ENCODE results near the gene CDKL1.
"Not testable (repeated sequence)": the region's sequence is repeated elsewhere in the genome, so short reads cannot be mapped to it uniquely, and the experiment has no call there.

CDKL1 gene

DNA sequence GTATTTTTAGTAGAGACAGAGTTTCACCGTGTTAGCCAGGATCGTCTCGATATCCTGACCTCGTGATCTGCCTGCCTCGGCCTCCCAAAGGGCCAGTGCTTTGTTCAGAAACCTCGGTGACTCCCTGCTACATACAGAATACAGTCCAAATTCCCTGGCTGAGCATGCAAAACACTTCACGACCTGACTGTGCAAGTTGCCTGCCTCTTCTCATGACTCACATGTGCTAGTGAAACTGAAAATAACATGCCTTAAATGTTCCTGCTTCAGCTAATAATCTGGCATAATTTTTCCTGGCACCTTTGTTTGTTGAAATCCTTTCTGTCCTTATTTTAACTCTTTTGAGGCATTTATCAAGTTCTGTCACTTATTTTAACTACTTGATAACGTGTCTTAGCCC lies 76.4 kb downstream of the CDKL1 start:
- DNase-seq: no peak

DNA sequence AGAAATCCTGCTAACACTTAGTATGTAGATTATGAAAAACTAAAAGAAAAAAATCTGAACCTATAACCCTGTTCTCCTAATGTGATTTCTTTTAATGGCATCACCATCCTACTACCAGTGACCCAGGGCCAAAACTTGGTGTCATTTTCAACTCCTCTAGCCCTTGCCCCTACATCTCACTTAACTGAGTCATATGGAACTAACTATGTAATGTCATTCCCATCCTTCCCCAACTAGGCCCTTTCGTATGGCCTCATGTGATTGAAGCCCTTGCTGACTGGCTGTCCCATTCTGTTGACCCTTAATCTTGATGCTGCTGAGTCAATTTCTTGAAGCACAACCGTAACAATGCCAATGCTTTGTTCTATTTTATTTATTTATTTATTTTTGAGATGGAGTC lies 77.0 kb downstream of the CDKL1 start:
- no peak for DNase-seq

DNA sequence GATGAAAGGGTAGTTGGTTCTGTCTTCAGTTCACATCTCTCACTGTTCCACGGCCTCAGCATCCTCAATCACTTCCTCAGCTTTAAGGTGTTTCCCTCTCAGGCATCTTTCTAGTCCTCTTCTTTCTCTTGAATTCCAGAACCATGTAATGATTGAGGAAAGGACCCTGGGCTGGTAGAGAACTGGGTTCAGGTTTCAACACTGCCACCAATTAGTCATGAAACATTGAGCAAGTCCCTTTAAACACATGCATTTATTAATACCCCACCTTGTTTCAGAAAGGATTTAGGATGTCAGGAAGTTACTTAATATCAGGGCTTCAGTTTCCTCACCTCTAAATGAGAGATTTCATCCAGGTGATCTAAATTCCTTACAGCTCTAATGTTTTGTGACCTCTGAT lies 77.4 kb downstream of the CDKL1 start:
- DNase-seq: no peak

DNA sequence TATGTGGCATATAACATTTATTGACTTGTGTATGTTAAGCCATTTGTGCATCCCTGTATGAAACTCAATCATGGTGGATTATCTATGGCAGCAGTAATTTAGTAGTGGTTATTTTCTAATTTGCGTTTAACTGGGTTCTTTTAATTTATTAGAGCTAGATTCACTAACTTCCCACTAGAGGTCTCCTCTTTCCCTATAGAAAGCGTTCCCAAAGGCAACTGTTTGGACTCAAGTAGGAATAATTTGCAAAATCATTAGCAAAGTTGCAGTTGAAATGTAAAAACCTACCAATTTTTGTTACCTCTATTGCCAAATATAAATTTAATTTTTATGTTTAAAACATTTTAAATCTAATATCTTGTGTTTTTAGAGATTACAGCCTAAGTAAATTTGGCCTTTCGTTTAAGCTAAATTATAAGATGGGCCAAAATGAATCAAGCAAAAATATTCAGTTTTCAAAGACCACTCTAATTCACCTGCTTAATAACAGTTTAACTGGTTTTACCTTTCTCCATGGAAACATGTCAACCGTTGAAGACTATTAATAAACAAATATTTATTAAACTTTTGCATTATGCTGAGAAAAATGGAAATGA lies 78.6 kb downstream of the CDKL1 start:
- DNase-seq: no peak

DNA sequence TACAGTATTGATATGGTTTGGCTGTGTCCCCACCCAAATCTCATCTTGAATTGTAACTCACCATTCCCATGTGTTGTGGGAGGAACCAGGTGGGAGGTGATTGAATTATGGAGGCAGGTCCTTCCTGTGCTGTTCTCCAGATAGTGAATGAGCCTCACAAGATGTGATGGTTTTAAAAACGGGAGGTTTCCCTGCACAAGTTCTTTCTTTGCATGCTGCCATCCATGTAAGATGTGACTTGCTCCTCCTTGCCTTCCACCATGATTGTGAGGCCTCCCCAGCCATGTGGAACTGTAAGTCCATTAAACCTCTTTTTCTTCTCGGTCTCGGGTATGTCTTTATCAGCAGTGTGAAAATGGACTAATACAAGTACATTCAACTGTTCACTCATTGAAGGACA lies 82.6 kb downstream of the CDKL1 start:
- not testable (repeated sequence) for DNase-seq

DNA sequence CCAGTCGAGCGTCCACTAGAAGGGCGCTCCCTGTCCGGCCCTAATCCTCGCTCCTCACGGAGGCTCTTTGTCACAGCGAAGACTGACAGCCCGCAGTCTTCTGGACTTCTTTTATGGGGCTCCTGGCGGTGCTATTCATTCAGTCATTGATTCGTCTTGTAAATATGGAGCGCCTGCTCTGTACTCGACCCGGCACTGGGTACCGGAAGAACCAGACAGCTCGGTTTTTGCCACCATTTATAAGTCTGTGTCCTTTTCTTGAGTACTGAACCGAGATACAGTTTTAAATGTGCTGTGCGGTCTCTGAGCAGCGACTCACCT lies 84.0 kb downstream of the CDKL1 start:
- no peak for DNase-seq

DNA sequence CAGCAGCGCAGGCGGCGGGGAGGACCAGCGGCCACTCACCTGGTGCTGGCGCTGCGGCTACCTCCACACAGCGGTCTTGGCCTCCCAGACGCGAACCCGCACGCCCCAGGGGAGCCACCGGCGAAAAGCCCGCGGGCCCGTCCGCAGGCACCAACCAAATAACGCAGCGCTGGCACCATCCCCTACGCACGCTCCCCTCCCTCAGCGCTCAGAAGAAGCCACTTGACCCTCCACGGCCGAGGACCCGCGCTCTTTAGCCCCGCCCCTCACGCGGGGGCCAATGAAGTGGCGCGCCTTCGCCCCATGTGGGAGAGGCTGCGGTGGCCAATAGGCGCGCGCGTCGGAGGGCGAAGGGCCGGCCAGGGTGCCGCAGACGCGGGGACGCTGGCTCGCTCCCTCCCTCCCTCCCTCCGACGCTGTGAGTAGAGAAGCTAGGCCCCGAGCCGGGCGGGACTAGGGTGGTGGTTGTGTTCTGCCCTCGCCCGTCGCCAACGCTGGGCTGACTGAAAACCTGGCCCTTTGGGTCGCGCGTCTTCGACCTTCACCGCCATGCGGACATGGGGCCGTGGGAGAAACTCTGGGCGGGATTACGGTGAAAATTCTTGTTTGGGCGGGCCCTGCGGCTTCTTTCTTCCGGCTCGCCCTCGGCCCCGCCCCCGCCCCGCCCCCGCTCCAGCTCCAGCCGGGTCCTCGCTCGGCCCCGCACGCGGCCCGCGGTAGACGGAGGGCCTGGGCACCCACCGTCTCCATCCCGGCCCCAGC lies 84.5 kb downstream of the CDKL1 start, which contains the start of the genes DMAC2L and L2HGDH:
TSS of gene DMAC2L (plus strand) at position 353 of the 762 bp plus-strand sequence. CDS start 9,164 bp downstream, outside the sequence.
TSS of gene L2HGDH (minus strand) at position 258 of the 762 bp plus-strand sequence. CDS start at position 179, 79 bp downstream.
- peak; percentile 91 for DNase-seq

DNA sequence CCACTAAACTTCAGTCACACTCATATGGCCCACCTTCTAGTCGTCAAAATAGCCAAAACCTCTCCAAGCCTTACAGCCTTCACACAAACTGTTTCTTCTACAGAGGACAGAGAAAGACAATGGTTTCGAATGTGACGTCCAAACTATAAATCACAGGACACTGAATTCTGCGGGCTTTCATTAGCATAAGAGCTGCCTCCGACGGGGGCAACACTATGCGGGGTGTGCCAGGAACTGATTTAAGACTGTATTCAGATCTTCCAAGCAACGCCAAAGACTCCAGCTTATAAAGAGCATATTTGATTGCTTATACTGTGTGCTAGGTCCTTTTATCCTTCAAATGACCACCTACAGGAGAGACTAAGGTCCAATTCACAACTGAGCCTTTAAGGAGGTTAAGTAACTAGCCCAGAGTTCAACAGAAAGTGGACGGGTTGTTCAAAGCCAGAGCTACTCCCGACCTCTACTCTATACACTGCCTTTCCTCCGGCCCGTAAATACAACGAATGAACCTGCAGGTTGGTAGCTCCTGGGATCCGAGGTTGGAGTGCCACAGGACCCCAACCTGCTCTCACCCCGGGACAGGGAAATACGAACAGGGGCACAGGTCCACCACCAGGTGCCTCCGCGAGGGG lies 85.2 kb downstream of the CDKL1 start:
- no peak for DNase-seq

DNA sequence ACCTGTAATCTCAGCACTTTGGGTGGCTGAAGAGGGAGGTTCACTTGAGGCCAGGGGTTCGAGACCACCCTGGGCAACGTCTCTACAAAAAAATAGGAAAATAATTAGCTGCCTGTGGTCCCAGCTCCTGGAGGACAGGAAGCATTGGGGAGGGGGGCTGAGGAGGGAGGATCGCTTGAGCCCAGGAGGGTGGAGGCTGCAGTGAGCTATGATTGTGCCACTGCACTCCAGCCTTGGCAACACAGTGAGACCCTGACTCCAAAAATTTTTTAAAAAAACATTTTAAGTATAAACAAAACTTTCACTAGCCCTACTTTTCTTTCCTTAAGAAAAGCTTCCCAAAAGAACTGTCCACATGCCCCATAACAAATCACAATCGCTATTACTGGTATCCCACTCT lies 86.2 kb downstream of the CDKL1 start:
- no peak for DNase-seq

DNA sequence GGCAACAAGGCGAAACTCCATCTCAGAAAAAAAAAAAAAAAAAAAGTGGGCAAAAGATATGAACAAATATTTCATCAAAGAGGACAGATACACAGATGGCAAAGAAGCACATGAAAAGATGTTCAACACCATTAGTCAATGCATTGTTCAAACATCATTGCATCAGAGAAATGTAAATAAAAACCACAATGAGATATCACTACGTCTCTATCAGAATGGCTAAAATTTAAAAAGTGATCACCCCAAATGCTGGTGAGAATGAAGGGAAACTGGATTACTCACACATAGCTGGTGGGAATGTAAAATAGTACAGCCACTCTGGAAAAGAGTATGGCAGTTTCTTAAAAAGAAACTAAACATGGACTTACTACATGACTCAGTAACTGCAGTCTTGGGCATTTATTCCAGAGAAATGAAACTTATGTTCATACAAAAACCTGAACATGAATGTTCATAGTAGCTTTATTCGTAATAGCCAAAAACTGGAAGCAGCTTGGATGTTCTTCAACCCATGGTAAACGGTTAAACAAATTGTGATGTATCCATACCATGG lies 88.2 kb downstream of the CDKL1 start:
- no peak for DNase-seq

DNA sequence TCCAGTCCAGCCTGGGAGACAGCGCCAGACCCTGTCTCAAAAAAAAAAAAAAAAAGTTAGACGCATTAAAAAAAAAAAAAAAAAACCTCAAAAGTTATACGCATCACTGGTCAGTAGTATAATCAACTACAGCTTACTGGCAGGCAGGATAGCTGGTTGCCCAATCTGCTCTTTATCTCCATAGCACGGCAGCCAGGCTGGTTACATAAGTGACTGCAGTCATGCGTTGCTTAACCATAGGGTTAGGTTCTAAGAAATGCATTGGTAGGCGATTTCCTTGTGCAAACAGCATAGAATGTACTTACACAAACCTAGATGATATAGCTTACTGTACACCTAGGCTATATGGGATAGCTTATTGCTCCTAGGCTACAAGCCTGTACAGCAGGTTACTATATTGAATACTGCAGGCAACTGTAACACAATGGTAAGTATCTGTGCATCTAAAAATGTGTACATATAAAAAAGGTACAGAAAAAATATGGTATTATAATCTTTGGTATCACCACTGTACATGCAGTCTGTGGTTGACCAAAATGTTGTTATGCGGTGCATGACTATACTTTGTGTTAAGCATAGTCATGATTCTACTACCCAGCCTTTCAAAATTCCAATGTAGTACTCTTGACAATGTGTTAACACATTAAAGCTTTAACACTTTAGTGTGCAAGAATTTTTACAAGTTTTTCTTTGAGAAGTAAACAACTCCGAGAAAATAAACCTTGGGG lies 92.8 kb downstream of the CDKL1 start:
- DNase-seq: no peak

DNA sequence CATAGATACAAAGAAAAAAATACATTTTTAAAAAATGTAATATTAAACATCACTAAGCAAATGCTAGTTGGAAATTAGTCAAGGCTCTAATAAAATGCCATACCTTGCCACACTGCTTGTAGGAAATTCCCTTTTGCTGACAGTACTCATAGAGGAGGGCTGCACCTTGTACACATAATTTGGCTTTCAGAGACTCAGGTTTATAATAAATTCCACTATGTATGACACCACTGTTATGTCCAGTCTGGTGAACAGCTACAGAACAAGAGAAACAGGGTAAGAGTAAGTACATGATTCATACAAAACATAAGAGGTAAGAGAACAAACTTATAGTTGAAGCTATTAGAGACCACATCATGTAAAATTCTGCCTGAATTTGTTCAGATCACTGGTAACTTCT lies 94.8 kb downstream of the CDKL1 start:
- DNase-seq: no peak

DNA sequence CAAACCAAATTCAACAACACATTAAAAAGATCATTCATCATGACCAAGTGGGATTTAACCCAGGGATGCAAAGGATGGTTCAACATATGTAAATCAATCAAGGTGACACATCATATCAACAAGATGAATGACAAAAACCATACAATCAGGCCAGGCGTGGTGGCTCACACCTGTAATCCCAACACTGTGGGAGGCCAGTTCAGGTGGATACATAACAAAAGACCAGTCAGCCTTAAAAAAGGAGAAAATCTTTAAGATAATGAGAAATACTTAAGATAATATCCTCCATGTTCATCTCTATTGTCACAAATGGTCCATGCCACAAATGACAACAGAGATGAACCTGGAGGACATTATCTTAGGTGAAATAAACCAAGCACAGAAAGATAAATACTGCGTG lies 97.1 kb downstream of the CDKL1 start:
- no peak for DNase-seq

DNA sequence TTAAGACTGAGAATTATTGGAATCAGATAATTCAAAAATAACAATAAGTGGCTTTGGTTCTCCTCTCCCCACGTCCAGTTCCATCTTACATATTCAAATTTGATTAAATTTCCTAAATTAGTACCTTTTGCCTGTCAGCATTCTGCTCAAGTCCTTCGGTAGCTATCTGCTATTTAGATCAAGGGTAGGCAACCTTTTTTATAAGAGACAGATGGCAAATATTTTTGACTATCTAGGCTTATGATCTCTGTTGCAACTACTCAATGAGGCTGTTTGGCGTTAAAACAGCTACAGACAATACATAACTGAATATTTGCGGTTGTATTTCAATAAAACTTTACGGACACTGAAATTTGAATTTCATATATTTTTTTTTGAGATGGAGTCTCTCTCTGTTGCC lies 106.4 kb downstream of the CDKL1 start:
- no peak for DNase-seq

DNA sequence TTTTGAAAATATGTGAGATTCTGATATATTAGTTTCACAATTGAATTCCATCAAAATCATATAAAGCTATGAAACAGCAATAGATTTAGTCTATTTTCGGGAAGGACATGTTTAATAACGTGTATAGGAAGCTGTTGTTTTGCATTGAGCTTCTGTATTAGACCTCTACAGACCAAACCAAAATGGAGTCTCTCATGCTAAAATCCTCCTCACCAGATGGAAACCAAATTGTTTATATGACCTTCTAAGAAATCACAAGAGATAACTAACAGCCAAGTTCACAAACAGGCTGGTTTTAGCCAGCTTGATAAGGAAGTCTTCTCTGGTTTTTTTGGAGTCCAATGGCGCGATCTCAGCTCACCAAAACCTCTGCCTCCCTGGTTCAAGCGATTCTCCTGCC lies 108.5 kb downstream of the CDKL1 start:
- DNase-seq: no peak

DNA sequence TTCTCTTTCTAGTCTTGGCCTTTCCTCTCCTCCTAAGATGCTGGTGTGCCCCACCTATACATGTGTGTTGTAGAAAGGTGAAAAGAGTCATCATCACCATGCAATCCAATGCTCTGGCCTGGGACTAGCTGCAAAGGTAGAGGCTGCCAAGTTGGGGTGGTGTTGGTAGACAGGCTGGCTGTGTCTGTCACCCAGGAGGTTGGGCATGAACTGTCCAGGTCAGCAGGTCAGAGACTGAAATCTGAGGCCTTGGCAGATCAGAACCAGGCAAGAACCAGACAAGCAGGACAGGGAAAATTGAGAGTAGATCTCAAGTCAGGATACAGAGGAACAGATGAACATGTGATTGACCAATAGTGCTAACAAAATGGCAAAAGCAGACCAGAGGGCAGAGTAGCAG lies 110.8 kb downstream of the CDKL1 start:
- no peak for DNase-seq

All from activated naive CD4-positive, alpha-beta T cell treated with anti-CD3 and anti-CD28 coated beads, Interleukin-2, amount 50 U/mL, for 16 hours (primary cell).